GM19468 (cell line): Measurements from ENCODE around the gene BLOC1S3.
"Not testable (repeated sequence)": the region's sequence is repeated elsewhere in the genome, so short reads cannot be mapped to it uniquely, and the experiment has no call there.

ENCODE experiments used
- ATAC-seq: cut with Tn5 transposase; IDR thresholded peaks from one replicate; pipeline ENCODE4 v1.9.1; 2021; ENCODE audit warnings: mild to moderate bottlenecking, moderate library complexity, moderate number of reproducible peaks; ENCODE audit not compliant: unreplicated experiment; ENCODE audit errors: extremely low read depth

The BLOC1S3 gene

GRCh38 chr19:45217957-45218334, 39.4 kb downstream of the BLOC1S3 start:
- ATAC-seq = no peak

GRCh38 chr19:45218426-45218825, 39.8 kb downstream of the BLOC1S3 start:
- no peak for ATAC-seq

- ATAC-seq = no peak
Measured at GRCh38 chr19:45218911-45219743, 40.5 kb downstream of the BLOC1S3 start.

DNA sequence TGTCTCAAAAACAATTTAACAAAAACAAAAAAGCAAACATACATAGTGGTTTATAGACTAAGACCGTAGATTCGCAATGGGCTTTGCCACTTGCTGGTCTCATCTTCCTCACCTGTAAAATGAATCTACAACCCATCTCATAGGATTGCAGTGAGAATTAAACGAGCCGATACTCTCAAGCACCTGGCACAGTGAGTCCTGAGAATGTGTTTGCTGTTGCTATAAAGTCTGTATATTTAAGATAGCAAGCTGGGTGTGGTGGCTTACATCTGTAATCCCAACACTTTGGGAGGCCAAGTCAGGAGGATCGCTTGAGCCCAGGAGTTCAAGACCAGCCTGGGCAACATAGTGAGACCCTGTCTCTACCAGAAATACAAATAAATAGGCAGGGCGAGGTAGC, 44.1 kb downstream of the BLOC1S3 start:
- ATAC-seq = no peak

DNA sequence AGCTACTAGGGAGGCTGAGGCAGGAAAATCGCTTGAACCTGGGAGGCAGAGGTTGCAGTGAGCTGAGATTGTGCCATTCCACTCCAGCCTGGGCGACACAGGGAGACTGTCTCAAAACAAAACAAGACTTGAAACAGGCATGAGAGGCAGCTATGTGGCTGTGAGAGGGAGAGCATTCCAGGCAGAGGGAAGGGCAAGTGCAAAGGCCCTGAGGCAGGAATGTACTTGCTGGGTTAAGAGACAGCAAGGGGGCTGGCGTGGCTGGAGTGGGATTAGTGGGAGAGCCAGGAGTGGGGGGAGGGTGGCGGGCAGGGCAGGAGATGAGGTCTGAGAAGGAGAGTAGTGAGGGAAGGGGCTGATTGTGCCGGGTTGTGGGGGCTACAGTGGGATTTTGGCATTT, 45.3 kb downstream of the BLOC1S3 start:
- ATAC-seq = no peak

DNA sequence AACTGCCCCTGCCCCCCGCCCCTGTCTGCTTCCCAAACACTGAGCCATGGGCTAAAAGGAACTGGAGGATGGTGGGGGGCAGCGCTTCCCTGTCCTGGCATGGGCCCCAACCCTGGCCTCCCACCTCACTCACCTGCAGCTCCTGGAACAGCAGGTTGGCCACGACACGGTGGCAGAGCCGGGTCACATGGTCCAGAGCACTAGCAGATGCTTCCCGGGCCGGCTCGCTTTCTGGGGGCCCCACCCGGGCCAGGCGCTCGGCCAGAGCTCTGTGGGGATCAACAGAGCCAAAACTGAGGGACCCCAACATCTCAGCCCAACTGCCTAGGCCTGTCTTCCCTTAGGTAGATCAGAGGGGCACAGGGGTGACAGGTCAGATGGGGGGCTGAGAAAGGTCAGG, 46.1 kb downstream of the BLOC1S3 start:
- ATAC-seq = no peak

GRCh38 chr19:45229056-45229455, 50.5 kb downstream of the BLOC1S3 start:
- ATAC-seq = not testable (repeated sequence)
